Endometrial microvascular endothelial cells (primary cell): ENCODE results near the gene CPLANE2. TPM values are rescaled to one million over a fixed set of nuclear protein-coding genes. Genes with fewer than 3 reads are reported as not detected.

Source experiments
- in situ Hi-C: cut with HindIII; loops from 2 replicates; pipeline ENCODE4 v1.10.0; 2017; ENCODE audit warnings: low sequenced_read_pairs, low pct_unique_long_range_greater_than_20kb; ENCODE audit errors: inconsistent ontology term
- total RNA-seq: library from RNA; depleted of rRNA; stranded (reverse); fragments of >200 nt; gene quantifications from one replicate; pipeline ENCODE4 v1.2.3, GENCODE V29; 2015; ENCODE audit errors: inconsistent ontology term

CPLANE2 gene
- total RNA-seq, 1 donor from 2014 or later, result 2.7 TPM

DNA sequence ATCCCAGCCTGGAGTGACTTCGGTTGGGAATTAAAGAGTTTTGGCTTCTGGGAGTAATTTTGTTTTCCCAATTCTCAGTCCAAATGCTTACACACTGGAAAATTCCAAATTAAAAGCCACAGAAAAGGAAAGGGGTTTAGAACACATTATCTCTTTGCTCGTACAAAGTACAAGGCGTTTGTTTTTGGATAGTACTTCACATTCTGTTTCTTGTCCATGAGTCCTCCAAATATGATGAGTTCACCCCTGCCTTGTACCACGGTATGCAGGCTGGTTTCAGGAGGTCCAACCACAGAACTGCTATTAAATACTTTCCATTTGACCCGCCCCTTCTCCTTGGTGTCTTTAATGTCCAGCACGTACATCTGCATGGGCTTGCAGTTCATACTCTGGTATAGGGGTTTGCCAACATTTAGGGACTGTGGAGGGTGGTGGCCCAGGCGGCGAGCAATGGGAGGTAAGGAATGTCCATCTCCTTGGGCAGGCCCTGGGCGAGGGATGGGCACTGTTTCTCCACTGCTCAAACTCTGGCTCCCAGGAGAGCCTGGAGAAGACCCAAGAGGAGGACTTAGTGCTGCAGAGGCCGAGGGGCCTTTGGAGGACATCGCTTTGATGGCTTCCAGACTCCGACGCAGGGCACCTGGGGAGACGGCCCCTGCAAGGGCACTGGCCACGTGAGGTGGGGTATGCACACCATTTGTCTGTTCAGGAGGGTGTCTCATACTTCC is 13.7 kb upstream of the CPLANE2 start:
- in situ Hi-C loops, result no loop called here

DNA sequence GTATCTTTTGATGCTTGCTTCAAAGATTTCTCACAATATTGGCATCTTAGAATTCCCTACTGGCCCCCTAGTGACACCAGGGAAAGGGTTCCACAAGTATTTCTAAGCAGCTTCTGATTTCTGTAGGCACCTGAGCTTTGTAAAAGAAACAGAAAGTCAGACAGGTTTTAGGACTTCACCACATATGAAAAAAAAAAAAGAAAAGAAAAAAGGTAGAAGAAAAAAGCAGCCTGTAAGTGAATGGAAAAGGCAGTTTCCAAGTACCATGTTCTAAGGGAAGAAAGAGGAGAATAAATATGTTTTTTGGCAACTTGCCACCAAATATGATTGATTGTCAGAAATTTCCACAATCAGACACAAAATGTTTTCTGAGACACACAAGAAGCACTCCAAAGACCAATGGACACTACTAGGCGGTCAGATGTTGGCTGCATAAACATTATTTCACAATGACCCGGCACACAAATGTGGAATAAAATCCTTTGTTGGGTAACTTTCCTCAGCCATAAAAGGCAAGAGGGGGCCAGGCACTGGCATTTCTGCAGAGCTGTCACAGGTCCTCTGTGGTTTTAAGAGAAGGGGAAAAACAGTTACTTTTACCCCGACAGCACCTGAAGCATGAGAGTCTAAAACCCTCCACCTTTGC is 12.7 kb upstream of the CPLANE2 start:
- in situ Hi-C loops, result loop anchor here (25.0 kb wide), 1 partner anchor 113 kb away; the partner anchor contains the start of genes FBXO42 and SZRD1

DNA sequence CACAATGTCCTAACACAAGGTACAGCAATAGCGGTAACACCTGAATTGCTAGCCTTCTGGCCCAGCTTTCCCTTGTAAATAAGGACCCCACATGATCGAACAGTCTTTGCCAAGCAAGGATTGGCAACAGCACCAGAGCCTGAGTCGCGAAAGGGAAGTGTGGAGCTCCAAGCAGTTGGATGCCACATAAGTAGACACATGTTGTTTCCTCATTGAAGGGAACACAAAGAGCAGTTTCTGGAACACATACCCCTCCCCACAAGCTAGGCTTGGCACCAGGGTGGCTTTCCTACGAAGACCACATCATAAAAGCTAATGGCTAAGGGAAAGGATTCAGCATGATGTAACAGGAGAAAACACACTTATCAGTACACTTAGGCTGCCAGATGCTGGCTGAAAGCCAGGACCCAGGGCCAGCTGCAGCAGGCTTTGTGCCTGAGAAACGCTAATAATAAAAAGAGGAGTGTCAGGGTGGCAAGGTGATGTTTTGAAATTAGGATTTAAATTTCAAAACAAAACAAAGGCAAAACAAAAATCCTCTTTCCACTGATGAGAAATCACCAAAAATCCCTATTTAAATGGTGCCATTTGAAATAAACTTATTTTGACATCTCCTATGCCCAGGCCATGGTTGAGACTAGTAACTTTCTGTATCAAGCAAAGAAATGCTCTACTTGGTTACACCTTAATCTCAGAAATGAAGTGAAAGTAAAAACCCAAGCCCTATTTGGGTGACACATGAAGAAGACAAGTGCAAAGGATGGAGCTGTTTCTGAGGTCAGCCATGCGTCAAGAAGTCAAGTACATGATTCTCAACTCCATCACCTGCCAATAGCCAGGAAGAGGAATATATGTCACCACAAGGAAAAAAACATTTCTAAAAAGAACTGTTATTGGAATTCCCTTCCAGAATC is 11.9 kb upstream of the CPLANE2 start:
- in situ Hi-C loops, result loop anchor here (25.0 kb wide), 1 partner anchor 113 kb away; the partner anchor contains the start of genes FBXO42 and SZRD1

DNA sequence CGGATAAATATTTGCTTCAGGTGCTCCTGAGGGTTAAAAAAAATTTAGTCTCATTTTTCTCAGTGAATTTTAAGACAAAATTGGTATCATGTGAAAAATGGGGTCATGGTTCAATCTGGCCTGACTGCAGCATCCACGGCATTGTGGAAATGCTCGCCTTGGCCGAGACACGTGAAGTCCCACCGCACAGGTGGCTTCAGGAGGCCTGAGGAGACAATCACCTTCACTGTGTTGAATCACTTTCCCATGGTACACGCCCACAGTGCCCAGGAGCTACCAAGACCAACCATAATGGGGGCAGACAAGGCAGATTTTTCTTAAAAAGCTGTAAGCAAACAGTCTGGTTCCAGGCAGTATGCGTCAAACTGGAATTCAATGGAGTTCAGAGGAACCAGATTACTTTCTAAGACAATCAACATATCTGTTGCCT is 11.0 kb upstream of the CPLANE2 start:
- in situ Hi-C loops, result loop anchor here (25.0 kb wide), 1 partner anchor 114 kb away; the partner anchor contains the start of genes FBXO42 and SZRD1

DNA sequence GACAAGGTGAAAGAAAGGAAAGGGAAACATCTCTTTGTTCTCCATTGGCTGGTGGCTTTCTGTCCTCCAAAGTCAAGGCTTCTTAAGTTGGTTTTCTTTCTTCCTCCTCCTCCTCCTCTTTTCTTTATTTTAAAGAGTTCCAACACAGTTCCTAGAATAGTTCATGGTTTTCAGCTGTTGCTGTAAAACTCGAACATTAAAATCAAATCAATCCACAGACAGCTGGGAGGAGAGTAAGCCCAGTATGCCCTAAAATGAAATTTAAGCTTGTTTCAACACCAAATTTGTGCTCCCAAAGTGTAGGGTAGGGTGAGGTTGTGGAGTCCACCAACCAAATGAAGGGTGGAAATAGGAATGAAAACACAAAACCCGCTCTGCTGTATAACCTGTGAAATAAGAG is 10.5 kb upstream of the CPLANE2 start:
- in situ Hi-C loops, result loop anchor here (25.0 kb wide), 1 partner anchor 115 kb away; the partner anchor contains the start of genes FBXO42 and SZRD1

DNA sequence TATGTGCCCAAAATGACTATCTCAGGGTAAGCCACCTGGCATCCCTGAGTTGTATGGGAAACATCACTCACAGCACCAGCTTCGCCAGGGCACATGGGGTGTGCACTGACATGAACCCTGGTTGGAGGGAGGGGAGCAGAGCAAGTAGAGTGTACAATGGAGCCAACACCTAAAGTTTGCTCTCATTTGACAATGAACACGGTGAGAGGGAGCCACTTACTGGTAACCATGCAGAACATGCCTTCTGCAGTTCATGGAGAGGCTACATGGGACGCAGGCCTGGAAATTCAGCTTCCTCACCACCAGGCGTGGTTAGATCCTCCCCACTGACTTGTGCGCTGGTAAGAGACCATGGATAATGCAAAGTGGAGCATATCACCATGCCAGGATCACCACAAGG is 10.0 kb upstream of the CPLANE2 start:
- in situ Hi-C loops, result loop anchor here (25.0 kb wide), 1 partner anchor 115 kb away; the partner anchor contains the start of genes FBXO42 and SZRD1

DNA sequence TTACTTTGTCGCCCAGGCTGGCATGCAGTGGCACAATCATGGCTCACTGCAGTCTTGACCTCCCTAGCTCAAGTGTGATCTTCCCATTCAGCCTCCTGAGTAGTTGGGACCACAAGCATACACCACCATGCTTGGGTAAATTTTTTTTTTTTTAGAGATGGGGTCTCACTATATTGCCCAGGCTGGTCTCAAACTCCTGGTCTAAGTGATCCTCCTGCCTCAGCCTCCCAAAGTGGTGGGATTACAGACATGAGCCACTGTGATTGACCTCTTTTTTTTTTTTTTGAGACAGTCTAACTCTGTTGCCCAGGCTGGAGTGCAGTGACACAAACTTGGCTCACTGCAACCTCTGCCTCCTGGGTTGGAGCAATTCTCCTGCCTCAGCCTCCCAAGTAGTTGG is 9.3 kb upstream of the CPLANE2 start:
- in situ Hi-C loops, result loop anchor here (25.0 kb wide), 1 partner anchor 116 kb away; the partner anchor contains the start of genes FBXO42 and SZRD1

DNA sequence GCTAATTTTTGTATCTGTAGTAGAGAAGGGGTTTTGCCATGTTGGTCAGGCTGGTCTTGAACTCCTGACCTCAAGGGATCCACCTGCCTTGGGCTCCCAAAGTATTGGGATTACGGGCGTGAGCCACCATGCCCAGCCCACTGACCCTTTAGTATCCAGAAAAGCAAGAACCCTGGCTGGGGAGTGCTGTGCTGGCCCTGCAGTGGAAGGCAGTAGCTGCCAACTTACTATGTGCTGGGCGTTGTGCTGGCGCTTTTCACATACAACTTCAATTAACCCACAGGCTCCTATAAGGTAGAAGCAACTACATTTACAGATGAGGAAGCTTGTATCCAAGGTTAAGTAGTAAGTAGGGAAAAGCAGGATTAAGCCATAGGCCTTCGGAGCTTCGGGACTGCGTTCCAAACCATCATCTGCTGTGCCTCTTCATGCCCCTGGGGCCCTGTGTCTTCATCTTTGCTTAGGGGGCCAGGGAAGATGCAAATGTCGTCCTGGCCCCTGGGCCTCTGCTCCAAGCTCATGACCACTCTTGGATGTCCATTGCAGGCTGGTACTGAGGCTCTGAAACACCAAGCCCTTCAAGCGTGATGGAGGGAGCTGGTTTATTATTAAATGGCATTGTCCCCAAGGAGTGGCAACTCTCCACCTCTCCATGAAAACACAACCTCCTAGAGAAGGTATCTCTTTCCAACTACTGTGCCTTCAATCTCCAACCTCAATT is 8.7 kb upstream of the CPLANE2 start:
- in situ Hi-C loops, result loop anchor here (25.0 kb wide), 1 partner anchor 117 kb away; the partner anchor contains the start of genes FBXO42 and SZRD1

DNA sequence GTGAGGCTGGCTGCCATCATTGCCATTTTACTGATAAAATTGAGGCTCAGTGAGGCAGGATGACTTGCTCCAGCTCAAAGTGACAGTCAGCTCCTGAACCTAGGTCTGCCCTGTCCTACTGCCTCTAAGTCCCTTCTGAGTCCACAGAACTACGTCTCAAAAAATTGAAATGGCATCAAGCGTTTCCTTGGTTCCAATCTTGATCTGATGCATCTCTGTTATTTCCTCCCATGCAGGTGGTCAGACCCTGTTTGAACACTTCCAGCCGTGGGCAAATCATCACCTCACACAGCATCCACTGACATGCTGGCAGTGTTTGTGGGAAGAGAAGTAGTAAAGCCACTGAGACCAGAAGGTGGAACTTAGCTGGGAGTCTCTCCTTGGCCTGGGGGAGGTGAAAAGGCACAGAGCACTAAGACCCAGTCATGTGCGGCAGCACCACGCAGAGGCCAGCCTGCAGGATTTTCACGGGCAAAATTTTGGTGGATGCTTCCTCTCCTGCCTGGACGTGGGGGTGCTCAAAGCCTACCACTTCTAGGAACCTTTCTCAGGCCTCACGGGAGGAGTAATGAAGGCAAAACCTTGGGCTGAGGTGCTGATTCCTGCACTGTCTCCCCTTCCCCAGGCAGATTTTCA is 7.8 kb upstream of the CPLANE2 start:
- in situ Hi-C loops, result loop anchor here (25.0 kb wide), 1 partner anchor 118 kb away; the partner anchor contains the start of genes FBXO42 and SZRD1

DNA sequence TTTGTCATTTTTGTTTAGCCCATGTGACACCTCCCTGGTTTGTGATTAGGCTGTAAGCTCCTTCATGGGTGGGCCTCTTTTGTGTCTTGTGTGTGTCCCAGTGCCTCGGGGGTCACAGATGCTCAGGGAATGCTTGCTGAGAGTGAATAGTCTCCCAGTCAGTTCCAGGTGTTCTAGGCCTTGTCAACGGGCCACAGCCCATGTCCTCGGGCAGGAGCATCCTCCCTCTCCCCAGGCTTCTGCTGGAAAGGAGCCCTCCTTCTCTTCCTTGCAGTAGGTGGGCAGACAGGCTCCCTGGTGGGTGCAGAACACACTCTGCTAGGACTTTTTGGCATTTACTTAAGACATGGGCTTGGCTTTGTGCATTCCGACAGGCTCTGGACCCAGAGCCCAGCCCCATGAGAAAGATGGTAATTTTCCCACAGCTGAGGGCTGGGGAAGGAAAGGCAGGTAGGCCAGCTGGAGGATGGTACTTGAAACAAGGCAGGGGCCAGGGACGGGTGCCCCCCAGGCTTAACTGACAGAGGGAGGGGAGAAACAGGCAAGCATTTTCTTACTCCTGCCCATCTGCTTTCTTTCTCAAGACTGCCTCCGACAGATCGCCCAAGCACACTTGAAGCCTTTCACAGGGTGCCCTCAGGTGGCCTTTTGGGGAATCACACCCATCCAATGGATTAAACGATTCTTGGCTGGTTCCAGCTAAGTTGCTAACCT is 7.1 kb upstream of the CPLANE2 start:
- in situ Hi-C loops, result loop anchor here (25.0 kb wide), 1 partner anchor 118 kb away; the partner anchor contains the start of genes FBXO42 and SZRD1

DNA sequence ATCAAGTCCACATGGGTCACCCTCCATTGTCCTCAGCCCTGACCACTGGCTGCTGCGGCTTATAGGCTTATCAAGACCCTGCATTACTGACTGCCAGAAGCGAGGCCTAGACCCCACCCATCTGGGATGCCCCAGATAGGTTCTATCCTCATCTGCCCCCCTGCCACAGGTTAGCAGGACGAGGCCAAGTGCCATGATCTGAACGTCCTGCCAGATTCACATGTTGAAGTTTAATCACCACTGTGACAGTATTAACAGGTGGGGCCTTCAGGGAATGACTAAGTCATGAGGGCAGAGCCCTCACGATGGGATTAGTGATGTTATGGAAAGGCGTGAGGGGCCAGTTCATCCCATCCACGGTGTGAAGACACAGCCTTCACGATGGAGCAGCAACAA is 6.2 kb upstream of the CPLANE2 start:
- in situ Hi-C loops, result loop anchor here (25.0 kb wide), 1 partner anchor 119 kb away; the partner anchor contains the start of genes FBXO42 and SZRD1

DNA sequence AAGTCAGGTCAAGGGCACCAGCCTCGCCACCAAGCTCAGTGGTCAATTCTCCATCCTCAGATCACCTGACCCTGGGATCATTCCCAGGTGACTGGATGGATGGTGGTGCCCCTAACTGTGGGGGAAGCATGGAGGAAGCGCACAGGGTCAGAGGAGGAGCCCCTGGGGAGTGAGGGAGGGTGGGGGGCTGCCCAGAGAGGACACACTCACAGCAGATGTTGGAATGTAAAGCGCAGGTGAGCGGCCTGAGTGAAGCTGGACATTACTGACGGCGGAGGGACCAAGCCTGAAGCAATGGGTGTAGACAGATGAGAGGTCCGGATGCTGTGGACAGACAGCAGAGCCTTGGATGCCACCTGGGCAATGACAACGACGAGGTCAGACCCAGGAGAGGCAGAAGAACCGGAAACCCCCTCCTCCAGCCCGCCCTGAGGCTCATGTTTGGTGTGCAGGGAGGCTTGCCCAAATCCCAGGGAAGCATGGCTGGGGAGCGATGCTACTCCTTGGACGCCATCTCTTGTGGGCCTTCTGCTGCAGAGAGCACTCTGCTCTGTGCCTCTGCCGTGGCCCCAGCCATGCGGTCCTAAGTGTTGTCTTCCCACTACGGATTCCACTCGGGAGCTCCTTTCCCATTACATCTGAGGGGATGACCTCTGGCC is 5.7 kb upstream of the CPLANE2 start:
- in situ Hi-C loops, result loop anchor here (25.0 kb wide), 1 partner anchor 120 kb away; the partner anchor contains the start of genes FBXO42 and SZRD1

DNA sequence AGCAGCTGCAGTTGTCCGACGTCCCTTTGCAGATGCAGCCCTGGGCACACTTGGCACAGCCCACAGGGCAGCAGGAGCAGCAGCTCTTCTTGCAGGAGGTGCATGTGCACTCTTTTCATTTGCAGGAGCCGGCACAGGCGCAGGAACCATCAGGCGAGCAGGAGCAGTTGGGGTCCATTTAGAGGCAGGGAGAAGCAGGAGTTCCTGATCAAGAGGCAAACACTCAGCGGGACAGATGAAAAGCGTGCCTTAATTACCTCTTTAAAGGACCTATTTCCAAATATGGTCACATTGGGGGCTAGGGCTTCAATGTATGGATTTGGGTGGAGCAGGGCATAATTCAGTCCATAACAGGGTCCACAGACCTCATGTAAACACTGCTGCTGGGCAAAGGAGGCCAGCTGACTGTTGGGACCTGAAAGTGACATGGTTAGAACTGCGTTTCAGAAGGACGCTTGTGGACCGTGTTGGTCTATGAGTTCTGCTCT is 4.3 kb upstream of the CPLANE2 start:
- in situ Hi-C loops, result loop anchor here (25.0 kb wide), 1 partner anchor 121 kb away; the partner anchor contains the start of genes FBXO42 and SZRD1

DNA sequence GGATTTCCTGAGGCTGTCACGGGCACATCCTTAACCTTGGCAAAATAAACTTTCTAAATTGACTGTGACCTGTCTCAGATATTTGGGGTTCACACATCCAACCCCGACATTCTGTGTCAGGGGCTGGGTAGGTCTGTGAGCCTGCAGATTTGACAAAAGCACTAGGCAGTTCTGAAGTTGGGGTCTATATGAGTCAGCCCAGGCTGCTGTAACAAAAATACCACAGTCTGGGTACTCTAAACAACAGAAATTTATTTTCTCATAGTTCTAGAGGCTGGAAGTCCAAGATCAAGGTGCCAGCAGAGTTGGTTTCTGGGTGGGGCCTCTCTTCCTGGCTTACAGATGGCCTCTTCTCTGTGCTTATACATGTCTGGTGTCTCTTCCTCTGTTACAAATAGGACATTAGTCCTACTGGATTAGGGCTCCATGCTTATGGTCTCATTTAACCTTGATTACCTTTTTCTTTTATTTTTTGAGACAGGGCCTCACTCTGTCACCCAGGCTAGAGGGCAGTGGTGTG is 3.0 kb upstream of the CPLANE2 start:
- in situ Hi-C loops, result loop anchor here (25.0 kb wide), 1 partner anchor 122 kb away; the partner anchor contains the start of genes FBXO42 and SZRD1

DNA sequence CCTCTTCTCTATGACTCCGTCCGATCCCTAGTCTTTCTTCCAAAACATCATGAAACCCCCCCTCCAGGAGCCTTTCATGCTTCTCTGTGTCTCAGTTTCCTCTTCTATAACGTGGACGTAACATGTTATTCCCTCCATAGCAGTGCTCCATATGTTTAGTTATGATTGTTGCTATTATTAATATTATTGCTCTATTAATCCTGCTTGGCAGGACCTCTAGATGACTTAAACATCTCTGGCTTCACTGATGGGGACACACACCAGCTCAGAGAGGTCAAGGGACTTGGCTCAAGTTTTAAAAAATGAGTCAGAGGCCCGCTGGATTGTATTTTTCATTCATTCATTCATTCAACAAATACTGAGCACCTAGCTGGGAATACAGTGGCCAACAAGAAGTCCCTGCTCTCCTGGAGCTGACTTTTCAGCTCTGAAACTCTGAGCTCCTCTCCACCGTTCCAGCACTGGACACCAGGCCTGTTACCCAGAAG is 404 bp upstream of the CPLANE2 start:
- in situ Hi-C loops, result loop anchor here (25.0 kb wide), 1 partner anchor 125 kb away; the partner anchor contains the start of genes FBXO42 and SZRD1
